Neural cell (in vitro differentiated cells): ENCODE measurements around the gene SNX32. TPM values are rescaled to one million over a fixed set of nuclear protein-coding genes. Genes with fewer than 3 reads are reported as not detected.

Source experiments
- H2AFZ ChIP-seq: fragments of 200-600, 300-800 bp; sonication (generic), shearing (Covaris generic); 2 replicates; pipeline ENCODE4 v1.6.0; 2014; ENCODE audit warnings: low read depth, mild to moderate bottlenecking, antibody characterized with exemption, low read length, moderate library complexity
- H3F3A ChIP-seq: fragments of 200-600 bp; shearing (Covaris generic); 2 replicates; pipeline ENCODE4 v1.6.1; 2016; ENCODE audit warnings: mild to moderate bottlenecking, moderate library complexity, mixed read lengths, antibody characterized with exemption, low read length; ENCODE audit not compliant: insufficient read depth, poor library complexity, severe bottlenecking
- H3K27ac ChIP-seq: fragments of 200-600, 300-800 bp; sonication (generic), shearing (Covaris generic); 2 replicates; pipeline ENCODE4 v1.5.1; 2014; ENCODE audit warnings: mild to moderate bottlenecking, low read length, moderate library complexity
- H3K27me3 ChIP-seq: fragments of 300-800, 200-600 bp; sonication (generic), shearing (Covaris generic); 2 replicates; pipeline ENCODE4 v1.6.0; 2014; ENCODE audit warnings: mild to moderate bottlenecking, low read depth, low read length, moderate library complexity; ENCODE audit not compliant: insufficient read depth
- H3K36me3 ChIP-seq: fragments of 300-800, 200-600 bp; sonication (generic), shearing (Covaris generic); 2 replicates; pipeline ENCODE4 v1.5.1; 2014; ENCODE audit warnings: mild to moderate bottlenecking, antibody characterized with exemption, low read length, moderate library complexity; ENCODE audit not compliant: insufficient read depth
- H3K4me2 ChIP-seq: fragments of 300-800, 200-600 bp; sonication (generic), shearing (Covaris generic); 2 replicates; pipeline ENCODE4 v1.6.0; 2014; ENCODE audit warnings: mild to moderate bottlenecking, low read length
- H3K4me3 ChIP-seq: fragments of 300-800, 200-600 bp; sonication (generic), shearing (Covaris generic); 2 replicates; pipeline ENCODE4 v1.5.1; 2014; ENCODE audit warnings: mild to moderate bottlenecking, low read length, moderate library complexity
- H3K79me2 ChIP-seq: fragments of 200-600 bp; shearing (Covaris generic); replicated peaks from 2 replicates; pipeline ENCODE4 v1.6.0; 2014; ENCODE audit warnings: mild to moderate bottlenecking, low read length, moderate library complexity; ENCODE audit not compliant: insufficient read depth
- H3K9ac ChIP-seq: fragments of 300-800, 200-600 bp; sonication (generic), shearing (Covaris generic); 2 replicates; pipeline ENCODE4 v1.6.1; 2016; ENCODE audit warnings: mild to moderate bottlenecking, low read length, mixed read lengths
- H3K9me2 ChIP-seq: fragments of 200-600 bp; shearing (Covaris generic); 2 replicates; pipeline ENCODE4 v1.6.1; 2016; ENCODE audit warnings: mild to moderate bottlenecking, low read length, mixed read lengths; ENCODE audit not compliant: insufficient read depth
- H3K9me3 ChIP-seq: fragments of 200-600, 300-800 bp; sonication (generic), shearing (Covaris generic); 2 replicates; pipeline ENCODE4 v1.6.1; 2016; ENCODE audit warnings: mild to moderate bottlenecking, mixed run types, low read length, moderate library complexity, mixed read lengths
- H4K20me1 ChIP-seq: fragments of 200-600 bp; shearing (Covaris generic); 2 replicates; pipeline ENCODE4 v1.6.1; 2016; ENCODE audit warnings: mild to moderate bottlenecking, mixed run types; ENCODE audit not compliant: insufficient read depth
- EP300 ChIP-seq: fragments of 450-650 bp; conservative IDR thresholded peaks from 2 replicates; pipeline ENCODE4 v1.6.1; 2014; ENCODE audit warnings: antibody characterized with exemption, mild to moderate bottlenecking, moderate library complexity; ENCODE audit not compliant: poor library complexity, severe bottlenecking
- EZH2 ChIP-seq: fragments of 200-600, 300-800 bp; shearing (Covaris generic), sonication (generic); IDR thresholded peaks from 2 replicates; pipeline ENCODE4 v1.6.1; 2014; ENCODE audit warnings: antibody characterized with exemption, low read length, borderline replicate concordance, mild to moderate bottlenecking; ENCODE audit not compliant: insufficient read depth, poor library complexity, severe bottlenecking
- MXI1 ChIP-seq: fragments of 450-650 bp; conservative IDR thresholded peaks from 2 replicates; pipeline ENCODE4 v1.6.1; 2014; ENCODE audit warnings: antibody characterized with exemption, mild to moderate bottlenecking; ENCODE audit not compliant: poor library complexity, severe bottlenecking
- POLR2AphosphoS5 ChIP-seq: IDR thresholded peaks from 2 replicates; pipeline ENCODE4 v1.6.1; 2012
- RAD21 ChIP-seq: fragments of 450-650 bp; conservative IDR thresholded peaks from 2 replicates; pipeline ENCODE4 v1.6.1; 2014; ENCODE audit warnings: antibody characterized with exemption, mild to moderate bottlenecking, moderate library complexity
- SMC3 ChIP-seq: fragments of 450-650 bp; conservative IDR thresholded peaks from 2 replicates; pipeline ENCODE4 v1.6.1; 2014; ENCODE audit warnings: antibody characterized with exemption, mild to moderate bottlenecking, moderate library complexity; ENCODE audit not compliant: poor library complexity
- TAF1 ChIP-seq: IDR thresholded peaks from 2 replicates; pipeline ENCODE4 v1.6.1; 2012; ENCODE audit warnings: low read depth
- polyA plus RNA-seq: library from polyadenylated mRNA; depleted of rRNA; stranded (reverse); fragments of >200 nt; gene quantifications from 2 replicates; pipeline ENCODE4 v1.2.3, GENCODE V29; 2014
- TF ChIP-seq, protein P1 (sequence below): IDR thresholded peaks from 2 replicates; pipeline ENCODE4 v1.6.1; 2012; ENCODE audit warnings: borderline replicate concordance
- TF ChIP-seq, protein P2 (sequence below): fragments of 450-650 bp; IDR thresholded peaks from 2 replicates; pipeline ENCODE4 v1.5.1; 2014; ENCODE audit warnings: antibody characterized with exemption, mild to moderate bottlenecking, moderate library complexity; ENCODE audit not compliant: poor library complexity, severe bottlenecking

Gene SNX32
- polyA plus RNA-seq, 1 donor from 2014 or later, result 16.0 TPM

DNA sequence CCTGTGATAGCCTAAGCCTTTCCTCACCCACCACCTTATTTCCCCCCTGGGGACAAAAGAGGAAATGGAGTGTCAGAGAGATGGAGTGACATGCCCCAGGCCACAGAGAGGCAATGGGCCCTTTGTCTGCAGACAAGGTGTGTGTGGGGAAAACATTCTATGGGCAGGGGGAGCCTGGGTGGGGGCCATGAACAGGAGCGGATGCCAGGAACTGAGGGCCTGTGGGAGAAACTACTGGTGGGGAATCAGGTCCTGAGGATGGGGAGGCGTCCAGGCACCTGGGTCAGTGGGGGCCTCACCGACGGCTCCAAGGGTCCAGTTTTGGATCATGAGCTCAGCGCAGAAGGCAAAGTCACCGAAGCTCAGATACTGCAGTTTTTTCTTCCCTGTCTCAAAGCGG, 51.5 kb downstream of the SNX32 start:
- peak overlapping the region; percentile 51 for H3K4me3 ChIP-seq
- H3K79me2 ChIP-seq, result peaks cover 17% of the 10 kb centered on the region
- no peaks in the 10 kb centered on the region for H3K9me3 ChIP-seq
- no peaks in the 10 kb centered on the region for H3K27me3 ChIP-seq
- H3K9ac ChIP-seq, result peak overlapping the region; percentile 26
- H3K9me2 ChIP-seq, result no peaks in the 10 kb centered on the region
- no peak overlapping the region for H3K4me2 ChIP-seq
- peaks cover 4% of the 10 kb centered on the region for H3F3A ChIP-seq
- TF ChIP-seq TAF1, result no peak
- no peak for TF ChIP-seq RAD21
- TF ChIP-seq SMC3, result no peak
- TF ChIP-seq EP300, result no peak
- no peak for TF ChIP-seq POLR2AphosphoS5
- TF ChIP-seq, protein P1, sequence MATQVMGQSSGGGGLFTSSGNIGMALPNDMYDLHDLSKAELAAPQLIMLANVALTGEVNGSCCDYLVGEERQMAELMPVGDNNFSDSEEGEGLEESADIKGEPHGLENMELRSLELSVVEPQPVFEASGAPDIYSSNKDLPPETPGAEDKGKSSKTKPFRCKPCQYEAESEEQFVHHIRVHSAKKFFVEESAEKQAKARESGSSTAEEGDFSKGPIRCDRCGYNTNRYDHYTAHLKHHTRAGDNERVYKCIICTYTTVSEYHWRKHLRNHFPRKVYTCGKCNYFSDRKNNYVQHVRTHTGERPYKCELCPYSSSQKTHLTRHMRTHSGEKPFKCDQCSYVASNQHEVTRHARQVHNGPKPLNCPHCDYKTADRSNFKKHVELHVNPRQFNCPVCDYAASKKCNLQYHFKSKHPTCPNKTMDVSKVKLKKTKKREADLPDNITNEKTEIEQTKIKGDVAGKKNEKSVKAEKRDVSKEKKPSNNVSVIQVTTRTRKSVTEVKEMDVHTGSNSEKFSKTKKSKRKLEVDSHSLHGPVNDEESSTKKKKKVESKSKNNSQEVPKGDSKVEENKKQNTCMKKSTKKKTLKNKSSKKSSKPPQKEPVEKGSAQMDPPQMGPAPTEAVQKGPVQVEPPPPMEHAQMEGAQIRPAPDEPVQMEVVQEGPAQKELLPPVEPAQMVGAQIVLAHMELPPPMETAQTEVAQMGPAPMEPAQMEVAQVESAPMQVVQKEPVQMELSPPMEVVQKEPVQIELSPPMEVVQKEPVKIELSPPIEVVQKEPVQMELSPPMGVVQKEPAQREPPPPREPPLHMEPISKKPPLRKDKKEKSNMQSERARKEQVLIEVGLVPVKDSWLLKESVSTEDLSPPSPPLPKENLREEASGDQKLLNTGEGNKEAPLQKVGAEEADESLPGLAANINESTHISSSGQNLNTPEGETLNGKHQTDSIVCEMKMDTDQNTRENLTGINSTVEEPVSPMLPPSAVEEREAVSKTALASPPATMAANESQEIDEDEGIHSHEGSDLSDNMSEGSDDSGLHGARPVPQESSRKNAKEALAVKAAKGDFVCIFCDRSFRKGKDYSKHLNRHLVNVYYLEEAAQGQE, result no peak
- TF ChIP-seq EZH2, result no peak
- no peak for TF ChIP-seq MXI1
- TF ChIP-seq, protein P2, sequence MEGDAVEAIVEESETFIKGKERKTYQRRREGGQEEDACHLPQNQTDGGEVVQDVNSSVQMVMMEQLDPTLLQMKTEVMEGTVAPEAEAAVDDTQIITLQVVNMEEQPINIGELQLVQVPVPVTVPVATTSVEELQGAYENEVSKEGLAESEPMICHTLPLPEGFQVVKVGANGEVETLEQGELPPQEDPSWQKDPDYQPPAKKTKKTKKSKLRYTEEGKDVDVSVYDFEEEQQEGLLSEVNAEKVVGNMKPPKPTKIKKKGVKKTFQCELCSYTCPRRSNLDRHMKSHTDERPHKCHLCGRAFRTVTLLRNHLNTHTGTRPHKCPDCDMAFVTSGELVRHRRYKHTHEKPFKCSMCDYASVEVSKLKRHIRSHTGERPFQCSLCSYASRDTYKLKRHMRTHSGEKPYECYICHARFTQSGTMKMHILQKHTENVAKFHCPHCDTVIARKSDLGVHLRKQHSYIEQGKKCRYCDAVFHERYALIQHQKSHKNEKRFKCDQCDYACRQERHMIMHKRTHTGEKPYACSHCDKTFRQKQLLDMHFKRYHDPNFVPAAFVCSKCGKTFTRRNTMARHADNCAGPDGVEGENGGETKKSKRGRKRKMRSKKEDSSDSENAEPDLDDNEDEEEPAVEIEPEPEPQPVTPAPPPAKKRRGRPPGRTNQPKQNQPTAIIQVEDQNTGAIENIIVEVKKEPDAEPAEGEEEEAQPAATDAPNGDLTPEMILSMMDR, result no peak
- no peaks in the 10 kb centered on the region for H4K20me1 ChIP-seq
- H3K36me3 ChIP-seq, result no peaks in the 10 kb centered on the region
- no peak overlapping the region for H2AFZ ChIP-seq
- H3K27ac ChIP-seq, result no peak overlapping the region

GRCh38 chr11:65885808-65886536, 52.2 kb downstream of the SNX32 start:
- Histone ChIP-seq H3K4me3 (peak overlapping the region; percentile 96), H3K79me2 (peaks cover 17% of the 10 kb centered on the region), H3K9me3 (no peaks in the 10 kb centered on the region), H2AFZ (no peak overlapping the region), H3K36me3 (no peaks in the 10 kb centered on the region), H3K27me3 (no peaks in the 10 kb centered on the region), H3K4me2 (no peak overlapping the region), H3K9me2 (no peaks in the 10 kb centered on the region), H3K27ac (no peak overlapping the region), H3K9ac (peak overlapping the region; percentile 26), H3F3A (peaks cover 4% of the 10 kb centered on the region), H4K20me1 (no peaks in the 10 kb centered on the region)
- TF ChIP-seq POLR2AphosphoS5, result no peak
- TF ChIP-seq MXI1, result no peak
- no peak for TF ChIP-seq SMC3
- TF ChIP-seq, protein P2, result no peak
- TF ChIP-seq, protein P1, result no peak
- no peak for TF ChIP-seq RAD21
- no peak for TF ChIP-seq EP300
- no peak for TF ChIP-seq TAF1
- TF ChIP-seq EZH2, result no peak
